ENCODE results near the gene THSD7A.
A peak's percentile ranks its signal among the peaks of the same experiment; 100 is the strongest.

THSD7A gene

GRCh38 chr7:11506417-11506816 is 325.6 kb downstream of the THSD7A start:
- H3K36me3 ChIP-seq (ENCODE audit: control insufficient read depth in 4 of 4, insufficient read depth in 4 of 4, low read length in 3 of 4): no peaks in the 10 kb centered on the region
- POLR2A ChIA-PET: no interaction called here

GRCh38 chr7:11505471-11505985 is 326.5 kb downstream of the THSD7A start:
- Histone ChIP-seq H3K27ac (ENCODE audit: insufficient read depth in 1 of 2, low read depth in 1 of 2, low read length in 2 of 2, poor library complexity in 1 of 2, severe bottlenecking in 2 of 2) (no peak overlapping the region), H3K4me1 (ENCODE audit: control extremely low read depth in 1 of 4, control insufficient read depth in 4 of 4, insufficient read depth in 4 of 4, low read length in 3 of 4) (no peaks in the 10 kb centered on the region), H3K9me3 (ENCODE audit: control extremely low read depth in 1 of 5, control insufficient read depth in 4 of 5, insufficient read depth in 2 of 5, low read depth in 1 of 5, low read length in 4 of 5) (peaks cover 0 to 7% (median 3%) of the 10 kb centered on the region in 5 experiments), H3K36me3 (ENCODE audit: control insufficient read depth in 4 of 4, insufficient read depth in 4 of 4, low read length in 3 of 4) (no peaks in the 10 kb centered on the region), H3K27me3 (replicated peaks in 2 of 5; ENCODE audit: control insufficient read depth in 4 of 5, insufficient read depth in 5 of 5, low read length in 4 of 5) (no peaks in the 10 kb centered on the region), H3K4me3 (ENCODE audit: control insufficient read depth in 1 of 7, extremely low read depth in 1 of 7, insufficient read depth in 4 of 7, low read depth in 2 of 7, low read length in 6 of 7) (no peak overlapping the region)
- DNase-seq: no peak
- ChIA-PET CTCF (no interaction called here), POLR2A (no interaction called here)
- 92% methylated on average over 2 of the region's 3 CpGs for WGBS (ENCODE audit: insufficient coverage)

More at GRCh38 chr7:11506417-11506816, 325.6 kb downstream of the THSD7A start:
- H3K4me1 ChIP-seq (ENCODE audit: control extremely low read depth in 1 of 4, control insufficient read depth in 4 of 4, insufficient read depth in 4 of 4, low read length in 3 of 4): no peaks in the 10 kb centered on the region
- CTCF ChIA-PET: no interaction called here
- DNase-seq: no peak
- no peaks in the 10 kb centered on the region for H3K27me3 ChIP-seq (replicated peaks in 2 of 5; ENCODE audit: control insufficient read depth in 4 of 5, insufficient read depth in 5 of 5, low read length in 4 of 5)
- peaks cover 0 to 7% (median 3%) of the 10 kb centered on the region in 5 experiments for H3K9me3 ChIP-seq (ENCODE audit: control extremely low read depth in 1 of 5, control insufficient read depth in 4 of 5, insufficient read depth in 2 of 5, low read depth in 1 of 5, low read length in 4 of 5)
- H3K27ac ChIP-seq (ENCODE audit: insufficient read depth in 1 of 2, low read depth in 1 of 2, low read length in 2 of 2, poor library complexity in 1 of 2, severe bottlenecking in 2 of 2): no peak overlapping the region
- no peak overlapping the region for H3K4me3 ChIP-seq (ENCODE audit: control insufficient read depth in 1 of 7, extremely low read depth in 1 of 7, insufficient read depth in 4 of 7, low read depth in 2 of 7, low read length in 6 of 7)

GRCh38 chr7:11492307-11492706 is 339.7 kb downstream of the THSD7A start:
- ChIA-PET POLR2A (no interaction called here), CTCF (no interaction called here)
- Histone ChIP-seq H3K9me3 (ENCODE audit: control extremely low read depth in 1 of 5, control insufficient read depth in 4 of 5, insufficient read depth in 2 of 5, low read depth in 1 of 5, low read length in 4 of 5) (no peaks in the 10 kb centered on the region), H3K4me3 (ENCODE audit: control insufficient read depth in 1 of 7, extremely low read depth in 1 of 7, insufficient read depth in 4 of 7, low read depth in 2 of 7, low read length in 6 of 7) (no peak overlapping the region), H3K4me1 (ENCODE audit: control extremely low read depth in 1 of 4, control insufficient read depth in 4 of 4, insufficient read depth in 4 of 4, low read length in 3 of 4) (peaks cover 0 to 4% (median 0%) of the 10 kb centered on the region in 4 experiments), H3K27ac (ENCODE audit: insufficient read depth in 1 of 2, low read depth in 1 of 2, low read length in 2 of 2, poor library complexity in 1 of 2, severe bottlenecking in 2 of 2) (no peak overlapping the region), H3K27me3 (replicated peaks in 2 of 5; ENCODE audit: control insufficient read depth in 4 of 5, insufficient read depth in 5 of 5, low read length in 4 of 5) (no peaks in the 10 kb centered on the region), H3K36me3 (ENCODE audit: control insufficient read depth in 4 of 4, insufficient read depth in 4 of 4, low read length in 3 of 4) (no peaks in the 10 kb centered on the region)
- no CpG with 5 or more reads among the region's 1 CpG for WGBS (ENCODE audit: insufficient coverage)
- peak in 2 of 3 donors; percentile 15 to 19 for DNase-seq

DNA sequence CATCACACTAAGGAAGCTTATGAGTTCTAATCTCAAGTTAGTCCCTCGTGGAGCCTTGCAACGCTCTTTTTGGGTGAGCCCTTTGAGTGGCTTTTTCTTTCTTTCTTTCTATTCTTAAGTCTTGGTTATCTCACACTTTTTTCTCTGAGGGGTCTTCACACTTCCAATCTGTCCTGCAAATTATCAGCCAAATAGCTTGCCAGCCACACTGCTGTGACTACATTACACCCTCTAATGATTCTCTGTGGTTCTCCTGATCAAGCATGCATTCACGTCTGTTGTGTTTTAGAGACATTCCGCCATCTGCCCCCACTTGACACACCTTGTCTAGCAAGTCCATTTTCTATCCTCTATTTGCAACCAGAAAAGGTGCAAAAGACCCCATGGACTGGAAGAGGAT is 340.2 kb downstream of the THSD7A start:
- ChIA-PET POLR2A (no interaction called here), CTCF (no interaction called here)
- WGBS (ENCODE audit: insufficient coverage): 93% methylated on average over 4 of the region's 4 CpGs
- Histone ChIP-seq H3K27ac (ENCODE audit: insufficient read depth in 1 of 2, low read depth in 1 of 2, low read length in 2 of 2, poor library complexity in 1 of 2, severe bottlenecking in 2 of 2) (no peak overlapping the region), H3K4me1 (ENCODE audit: control extremely low read depth in 1 of 4, control insufficient read depth in 4 of 4, insufficient read depth in 4 of 4, low read length in 3 of 4) (peaks cover 0 to 4% (median 0%) of the 10 kb centered on the region in 4 experiments), H3K36me3 (ENCODE audit: control insufficient read depth in 4 of 4, insufficient read depth in 4 of 4, low read length in 3 of 4) (no peaks in the 10 kb centered on the region), H3K4me3 (ENCODE audit: control insufficient read depth in 1 of 7, extremely low read depth in 1 of 7, insufficient read depth in 4 of 7, low read depth in 2 of 7, low read length in 6 of 7) (no peak overlapping the region), H3K9me3 (ENCODE audit: control extremely low read depth in 1 of 5, control insufficient read depth in 4 of 5, insufficient read depth in 2 of 5, low read depth in 1 of 5, low read length in 4 of 5) (no peaks in the 10 kb centered on the region), H3K27me3 (replicated peaks in 2 of 5; ENCODE audit: control insufficient read depth in 4 of 5, insufficient read depth in 5 of 5, low read length in 4 of 5) (no peaks in the 10 kb centered on the region)
- no peak for DNase-seq

DNA sequence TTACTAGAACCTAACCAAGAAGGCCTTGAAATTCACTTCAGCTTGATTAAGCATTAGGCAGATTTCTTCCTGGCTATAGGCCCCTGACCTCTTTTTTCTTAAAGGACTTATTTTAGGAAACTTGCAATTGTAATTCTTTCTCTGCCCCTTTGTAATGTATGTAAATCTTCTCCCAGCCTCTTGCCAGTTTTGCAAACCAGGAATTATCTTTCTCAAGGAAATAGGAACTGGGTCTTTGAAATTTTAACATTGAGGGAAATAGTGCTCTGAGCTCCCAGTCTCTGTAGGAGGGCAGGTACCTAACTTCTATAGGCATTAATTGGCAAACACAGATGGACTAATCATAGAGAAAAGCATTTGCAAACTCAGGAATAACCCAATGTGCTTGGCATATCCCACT is 342.7 kb downstream of the THSD7A start:
- no peaks in the 10 kb centered on the region for H3K9me3 ChIP-seq (ENCODE audit: control extremely low read depth in 1 of 5, control insufficient read depth in 4 of 5, insufficient read depth in 2 of 5, low read depth in 1 of 5, low read length in 4 of 5)
- H3K36me3 ChIP-seq (ENCODE audit: control insufficient read depth in 4 of 4, insufficient read depth in 4 of 4, low read length in 3 of 4): no peaks in the 10 kb centered on the region
- ChIA-PET POLR2A (no interaction called here), CTCF (no interaction called here)
- peaks cover 0 to 4% (median 0%) of the 10 kb centered on the region in 4 experiments for H3K4me1 ChIP-seq (ENCODE audit: control extremely low read depth in 1 of 4, control insufficient read depth in 4 of 4, insufficient read depth in 4 of 4, low read length in 3 of 4)
- H3K4me3 ChIP-seq (ENCODE audit: control insufficient read depth in 1 of 7, extremely low read depth in 1 of 7, insufficient read depth in 4 of 7, low read depth in 2 of 7, low read length in 6 of 7): no peak overlapping the region
- no peak overlapping the region for H3K27ac ChIP-seq (ENCODE audit: insufficient read depth in 1 of 2, low read depth in 1 of 2, low read length in 2 of 2, poor library complexity in 1 of 2, severe bottlenecking in 2 of 2)
- no peaks in the 10 kb centered on the region for H3K27me3 ChIP-seq (replicated peaks in 2 of 5; ENCODE audit: control insufficient read depth in 4 of 5, insufficient read depth in 5 of 5, low read length in 4 of 5)
- DNase-seq: no peak

DNA sequence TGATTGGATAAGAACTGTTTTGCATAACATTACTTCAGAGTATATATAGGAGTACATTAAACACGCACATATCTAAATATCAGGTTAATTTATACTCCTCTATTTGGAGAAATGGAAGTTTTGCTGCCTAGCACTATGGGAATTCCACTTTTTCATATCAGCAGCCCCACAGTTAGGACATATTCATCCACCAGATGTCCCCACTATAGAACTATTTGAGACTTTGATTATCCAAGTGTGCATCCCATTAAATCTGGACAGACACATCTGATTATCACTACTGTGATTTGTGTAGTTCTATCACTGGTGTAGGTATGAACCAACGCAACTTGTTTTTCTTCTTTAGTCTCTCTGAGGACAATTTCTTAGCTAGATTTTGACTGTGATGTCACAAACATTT is 345.7 kb downstream of the THSD7A start:
- H3K27ac ChIP-seq (ENCODE audit: insufficient read depth in 1 of 2, low read depth in 1 of 2, low read length in 2 of 2, poor library complexity in 1 of 2, severe bottlenecking in 2 of 2): no peak overlapping the region
- DNase-seq: no peak
- H3K4me1 ChIP-seq (ENCODE audit: control extremely low read depth in 1 of 4, control insufficient read depth in 4 of 4, insufficient read depth in 4 of 4, low read length in 3 of 4): no peaks in the 10 kb centered on the region
- no CpG with 5 or more reads among the region's 2 CpGs for WGBS (ENCODE audit: insufficient coverage)
- H3K36me3 ChIP-seq (ENCODE audit: control insufficient read depth in 4 of 4, insufficient read depth in 4 of 4, low read length in 3 of 4): no peaks in the 10 kb centered on the region
- no peaks in the 10 kb centered on the region for H3K27me3 ChIP-seq (replicated peaks in 2 of 5; ENCODE audit: control insufficient read depth in 4 of 5, insufficient read depth in 5 of 5, low read length in 4 of 5)
- CTCF ChIA-PET: no interaction called here
- POLR2A ChIA-PET: no interaction called here
- H3K9me3 ChIP-seq (ENCODE audit: control extremely low read depth in 1 of 5, control insufficient read depth in 4 of 5, insufficient read depth in 2 of 5, low read depth in 1 of 5, low read length in 4 of 5): no peaks in the 10 kb centered on the region
- no peak overlapping the region for H3K4me3 ChIP-seq (ENCODE audit: control insufficient read depth in 1 of 7, extremely low read depth in 1 of 7, insufficient read depth in 4 of 7, low read depth in 2 of 7, low read length in 6 of 7)

GRCh38 chr7:11485636-11486035 is 346.4 kb downstream of the THSD7A start:
- Histone ChIP-seq H3K4me1 (ENCODE audit: control extremely low read depth in 1 of 4, control insufficient read depth in 4 of 4, insufficient read depth in 4 of 4, low read length in 3 of 4) (no peaks in the 10 kb centered on the region), H3K4me3 (ENCODE audit: control insufficient read depth in 1 of 7, extremely low read depth in 1 of 7, insufficient read depth in 4 of 7, low read depth in 2 of 7, low read length in 6 of 7) (no peak overlapping the region), H3K36me3 (ENCODE audit: control insufficient read depth in 4 of 4, insufficient read depth in 4 of 4, low read length in 3 of 4) (no peaks in the 10 kb centered on the region), H3K27ac (ENCODE audit: insufficient read depth in 1 of 2, low read depth in 1 of 2, low read length in 2 of 2, poor library complexity in 1 of 2, severe bottlenecking in 2 of 2) (no peak overlapping the region), H3K9me3 (ENCODE audit: control extremely low read depth in 1 of 5, control insufficient read depth in 4 of 5, insufficient read depth in 2 of 5, low read depth in 1 of 5, low read length in 4 of 5) (no peaks in the 10 kb centered on the region), H3K27me3 (replicated peaks in 2 of 5; ENCODE audit: control insufficient read depth in 4 of 5, insufficient read depth in 5 of 5, low read length in 4 of 5) (no peaks in the 10 kb centered on the region)
- DNase-seq: no peak
- CTCF ChIA-PET: no interaction called here
- POLR2A ChIA-PET: interaction anchor here (0.6 kb wide), 1 partner anchor 59 kb away, joined by 4 read pairs; no protein-coding TSS in a partner anchor

Measured in common myeloid progenitor, CD34-positive (primary cell).